Neural cell (in vitro differentiated cells): ENCODE results near the gene ACVR1C.

Source experiments
- CTCF ChIP-seq: fragments of 450-650 bp; IDR thresholded peaks from 2 replicates; pipeline ENCODE4 v1.5.1; 2014; ENCODE audit warnings: antibody characterized with exemption, mild to moderate bottlenecking, moderate library complexity; ENCODE audit not compliant: poor library complexity, severe bottlenecking
- SMC3 ChIP-seq: fragments of 450-650 bp; conservative IDR thresholded peaks from 2 replicates; pipeline ENCODE4 v1.6.1; 2014; ENCODE audit warnings: antibody characterized with exemption, mild to moderate bottlenecking, moderate library complexity; ENCODE audit not compliant: poor library complexity

GRCh38 chr2:157557770-157558169 is 70.9 kb downstream of the ACVR1C start:
- TF ChIP-seq CTCF (no peak), SMC3 (no peak)
